ENCODE data around the gene CCDC170.
"Not testable (repeated sequence)": the region's sequence is repeated elsewhere in the genome, so short reads cannot be mapped to it uniquely, and the experiment has no call there.

Gene CCDC170

GRCh38 chr6:151452750-151453427 is 40.9 kb upstream of the CCDC170 start:
- TF ChIP-seq, protein P1, sequence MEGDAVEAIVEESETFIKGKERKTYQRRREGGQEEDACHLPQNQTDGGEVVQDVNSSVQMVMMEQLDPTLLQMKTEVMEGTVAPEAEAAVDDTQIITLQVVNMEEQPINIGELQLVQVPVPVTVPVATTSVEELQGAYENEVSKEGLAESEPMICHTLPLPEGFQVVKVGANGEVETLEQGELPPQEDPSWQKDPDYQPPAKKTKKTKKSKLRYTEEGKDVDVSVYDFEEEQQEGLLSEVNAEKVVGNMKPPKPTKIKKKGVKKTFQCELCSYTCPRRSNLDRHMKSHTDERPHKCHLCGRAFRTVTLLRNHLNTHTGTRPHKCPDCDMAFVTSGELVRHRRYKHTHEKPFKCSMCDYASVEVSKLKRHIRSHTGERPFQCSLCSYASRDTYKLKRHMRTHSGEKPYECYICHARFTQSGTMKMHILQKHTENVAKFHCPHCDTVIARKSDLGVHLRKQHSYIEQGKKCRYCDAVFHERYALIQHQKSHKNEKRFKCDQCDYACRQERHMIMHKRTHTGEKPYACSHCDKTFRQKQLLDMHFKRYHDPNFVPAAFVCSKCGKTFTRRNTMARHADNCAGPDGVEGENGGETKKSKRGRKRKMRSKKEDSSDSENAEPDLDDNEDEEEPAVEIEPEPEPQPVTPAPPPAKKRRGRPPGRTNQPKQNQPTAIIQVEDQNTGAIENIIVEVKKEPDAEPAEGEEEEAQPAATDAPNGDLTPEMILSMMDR (IDR thresholded peaks at IDR 0.05; ENCODE audit: low read depth, low read length, missing control alignments), result no peak
- no peak for DNase-seq (ENCODE audit: extremely low read depth, low read depth)
- peak overlapping the region; percentile 98 for H3K4me3 ChIP-seq (replicated peaks; ENCODE audit: low read depth, low read length)

- DNase-seq (ENCODE audit: extremely low read depth, low read depth); H3K4me3 ChIP-seq (replicated peaks; ENCODE audit: low read depth, low read length): not testable (repeated sequence)
Measured at GRCh38 chr6:151455751-151456398, 37.9 kb upstream of the CCDC170 start.

- H3K4me3 ChIP-seq (replicated peaks; ENCODE audit: low read depth, low read length), result no peak overlapping the region
- TF ChIP-seq, protein P1 (IDR thresholded peaks at IDR 0.05; ENCODE audit: low read depth, low read length, missing control alignments), result no peak
- no peak for DNase-seq (ENCODE audit: extremely low read depth, low read depth)
Measured at GRCh38 chr6:151461673-151462072, 32.1 kb upstream of the CCDC170 start.

DNA sequence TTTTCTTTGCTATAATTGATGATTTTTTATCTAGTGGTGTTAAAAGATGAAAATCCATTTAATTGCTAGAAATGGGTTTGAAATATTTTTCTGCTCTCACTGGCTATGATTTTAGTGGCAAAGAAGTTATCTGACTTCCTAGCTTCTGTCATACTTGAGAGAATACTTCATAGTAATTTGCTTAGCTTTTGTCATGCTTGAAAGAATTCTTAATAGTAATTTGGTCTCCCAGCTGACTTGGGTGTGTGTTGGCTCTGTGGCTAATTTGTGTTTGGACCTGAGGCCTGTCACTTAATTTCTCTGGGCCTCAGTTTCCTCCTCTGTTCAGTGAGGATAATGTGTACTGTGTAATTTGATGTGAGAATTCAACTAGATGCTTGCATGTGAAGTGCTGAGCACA is 29.1 kb upstream of the CCDC170 start:
- H3K4me3 ChIP-seq (replicated peaks; ENCODE audit: low read depth, low read length), result no peak overlapping the region
- no peak for DNase-seq (ENCODE audit: extremely low read depth, low read depth)
- TF ChIP-seq, protein P1 (IDR thresholded peaks at IDR 0.05; ENCODE audit: low read depth, low read length, missing control alignments), result no peak

GRCh38 chr6:151475653-151476523 is 17.9 kb upstream of the CCDC170 start:
- TF ChIP-seq, protein P1 (IDR thresholded peaks at IDR 0.05; ENCODE audit: low read depth, low read length, missing control alignments), result peak; percentile 62
- peak; percentile 39 for DNase-seq (ENCODE audit: extremely low read depth, low read depth)
- H3K4me3 ChIP-seq (replicated peaks; ENCODE audit: low read depth, low read length), result no peak overlapping the region

DNA sequence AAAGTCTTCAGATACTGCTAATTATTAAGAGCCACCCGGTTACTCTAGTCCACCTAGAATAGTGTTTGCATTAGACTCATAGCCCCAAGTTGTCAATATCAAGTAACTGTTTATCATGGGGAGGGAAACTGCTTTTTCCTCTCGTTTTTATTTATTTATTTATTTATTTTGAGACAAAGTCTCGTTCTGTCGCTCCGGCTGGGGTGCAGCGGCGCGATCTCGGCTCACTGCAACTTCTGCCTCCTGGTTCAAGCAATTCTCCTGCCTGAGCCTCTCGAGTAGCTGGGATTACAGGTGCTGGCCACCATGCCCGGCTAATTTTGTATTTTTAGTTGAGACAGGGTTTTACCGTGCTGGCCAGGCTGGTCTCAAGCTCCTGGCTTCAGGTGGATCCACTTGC is 16.1 kb upstream of the CCDC170 start:
- H3K4me3 ChIP-seq (replicated peaks; ENCODE audit: low read depth, low read length), result no peak overlapping the region
- DNase-seq (ENCODE audit: extremely low read depth, low read depth), result no peak
- TF ChIP-seq, protein P1 (IDR thresholded peaks at IDR 0.05; ENCODE audit: low read depth, low read length, missing control alignments), result no peak

DNA sequence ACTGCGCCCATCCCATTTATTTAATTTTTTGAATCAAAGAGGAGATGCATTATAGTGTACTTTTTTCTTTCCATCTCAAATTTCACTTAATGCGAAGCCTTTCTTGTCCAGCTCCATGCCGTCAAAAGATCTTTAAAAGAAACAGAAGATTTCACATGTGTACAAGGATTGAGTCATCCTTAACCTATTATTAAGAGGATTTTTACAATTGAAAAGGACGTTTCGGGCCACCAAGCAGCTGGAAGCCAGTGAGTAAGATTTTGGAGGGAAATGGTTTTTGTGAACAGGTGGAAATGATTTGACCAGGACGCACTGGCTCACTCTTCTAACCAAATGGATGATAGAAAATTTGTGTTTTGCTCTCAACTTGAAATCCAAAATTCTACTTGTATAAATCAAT is 15.1 kb upstream of the CCDC170 start:
- H3K4me3 ChIP-seq (replicated peaks; ENCODE audit: low read depth, low read length), result no peak overlapping the region
- DNase-seq (ENCODE audit: extremely low read depth, low read depth), result peak; percentile 57
- TF ChIP-seq, protein P1 (IDR thresholded peaks at IDR 0.05; ENCODE audit: low read depth, low read length, missing control alignments), result no peak

Data from HFF-Myc (cell line).